Measurements from ENCODE around the gene SLC40A1. TPM values are rescaled to one million over a fixed set of nuclear protein-coding genes. Genes with fewer than 3 reads are reported as not detected.

Gene SLC40A1
- total RNA-seq, 1 donor from 2014 or later, result 3.1 TPM

DNA sequence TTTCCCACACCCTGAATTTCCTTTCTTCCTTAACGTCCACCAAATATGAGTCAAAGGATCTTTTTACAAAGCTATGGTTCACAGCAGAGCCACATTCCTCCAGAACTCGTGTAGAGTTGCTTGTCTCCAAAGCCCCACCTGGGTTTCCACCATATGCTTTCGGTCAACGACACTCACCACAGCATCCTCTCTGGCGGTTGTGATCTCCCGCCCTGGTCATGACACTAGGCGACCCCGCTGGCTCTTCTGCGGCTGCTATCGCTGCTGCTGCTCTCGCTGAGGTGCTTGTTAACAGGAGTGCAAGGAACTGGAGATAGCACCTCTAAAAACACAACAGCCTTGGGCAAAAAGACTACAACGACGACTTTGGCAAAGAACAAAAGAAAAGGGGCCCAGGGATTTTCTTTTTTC lies 340 bp downstream of the SLC40A1 start:
- no peak for TF ChIP-seq EZH2 (IDR thresholded peaks at IDR 0.05; ENCODE audit: insufficient read depth, low read length)
- TF ChIP-seq, protein P1, sequence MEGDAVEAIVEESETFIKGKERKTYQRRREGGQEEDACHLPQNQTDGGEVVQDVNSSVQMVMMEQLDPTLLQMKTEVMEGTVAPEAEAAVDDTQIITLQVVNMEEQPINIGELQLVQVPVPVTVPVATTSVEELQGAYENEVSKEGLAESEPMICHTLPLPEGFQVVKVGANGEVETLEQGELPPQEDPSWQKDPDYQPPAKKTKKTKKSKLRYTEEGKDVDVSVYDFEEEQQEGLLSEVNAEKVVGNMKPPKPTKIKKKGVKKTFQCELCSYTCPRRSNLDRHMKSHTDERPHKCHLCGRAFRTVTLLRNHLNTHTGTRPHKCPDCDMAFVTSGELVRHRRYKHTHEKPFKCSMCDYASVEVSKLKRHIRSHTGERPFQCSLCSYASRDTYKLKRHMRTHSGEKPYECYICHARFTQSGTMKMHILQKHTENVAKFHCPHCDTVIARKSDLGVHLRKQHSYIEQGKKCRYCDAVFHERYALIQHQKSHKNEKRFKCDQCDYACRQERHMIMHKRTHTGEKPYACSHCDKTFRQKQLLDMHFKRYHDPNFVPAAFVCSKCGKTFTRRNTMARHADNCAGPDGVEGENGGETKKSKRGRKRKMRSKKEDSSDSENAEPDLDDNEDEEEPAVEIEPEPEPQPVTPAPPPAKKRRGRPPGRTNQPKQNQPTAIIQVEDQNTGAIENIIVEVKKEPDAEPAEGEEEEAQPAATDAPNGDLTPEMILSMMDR (IDR thresholded peaks at IDR 0.05; ENCODE audit: insufficient read depth, low read depth, low read length), result no peak
- peak; percentile 9 for DNase-seq (ENCODE audit: low read depth)
- peak overlapping the region; percentile 81 for H3K4me3 Mint-ChIP-seq (ENCODE audit: unreplicated experiment)
- peak overlapping the region; percentile 98 for H3K4me2 ChIP-seq (ENCODE audit: low read length)
- H4K20me1 ChIP-seq (ENCODE audit: insufficient read depth, low read length), result no peaks in the 10 kb centered on the region
- H3K27ac Mint-ChIP-seq (ENCODE audit: unreplicated experiment), result no peak overlapping the region
- no peak overlapping the region for H3K27ac ChIP-seq (ENCODE audit: low read depth, low read length)
- peak overlapping the region; percentile 67 for H3K9ac ChIP-seq (ENCODE audit: low read length)
- peaks cover 10% of the 10 kb centered on the region for H3K27me3 ChIP-seq (ENCODE audit: insufficient read depth, low read length)
- no peaks in the 10 kb centered on the region for H3K9me3 Mint-ChIP-seq (ENCODE audit: unreplicated experiment)
- H3K4me3 ChIP-seq (ENCODE audit: insufficient read depth, low read depth, low read length), result peak overlapping the region; percentile 74
- peak overlapping the region; percentile 88 for H2AFZ ChIP-seq (ENCODE audit: low read depth, low read length)
- no peaks in the 10 kb centered on the region for H3K36me3 Mint-ChIP-seq (ENCODE audit: low read depth, unreplicated experiment)
- no peaks in the 10 kb centered on the region for H3K9me3 ChIP-seq (ENCODE audit: insufficient read depth, low read depth, low read length)
- no peaks in the 10 kb centered on the region for H3K79me2 ChIP-seq (ENCODE audit: insufficient read depth, low read length)
- H3K27me3 Mint-ChIP-seq (ENCODE audit: low read depth, unreplicated experiment), result peaks cover 61% of the 10 kb centered on the region
- H3K36me3 ChIP-seq (ENCODE audit: insufficient read depth, low read length), result no peaks in the 10 kb centered on the region
- FAIRE-seq, result no peak
- peaks cover 1% of the 10 kb centered on the region for H3K4me1 Mint-ChIP-seq (ENCODE audit: low read depth, unreplicated experiment)
- H3K4me1 ChIP-seq (ENCODE audit: insufficient read depth, low read length), result peaks cover 6% of the 10 kb centered on the region

- H3K4me3 ChIP-seq (ENCODE audit: insufficient read depth, low read depth, low read length), result peak overlapping the region; percentile 74
- Mint-ChIP-seq H3K9me3 (ENCODE audit: unreplicated experiment) (no peaks in the 10 kb centered on the region), H3K27ac (ENCODE audit: unreplicated experiment) (no peak overlapping the region), H3K4me3 (ENCODE audit: unreplicated experiment) (peak overlapping the region; percentile 81), H3K36me3 (ENCODE audit: low read depth, unreplicated experiment) (no peaks in the 10 kb centered on the region), H3K27me3 (ENCODE audit: low read depth, unreplicated experiment) (peaks cover 61% of the 10 kb centered on the region), H3K4me1 (ENCODE audit: low read depth, unreplicated experiment) (peaks cover 1% of the 10 kb centered on the region)
- H3K79me2 ChIP-seq (ENCODE audit: insufficient read depth, low read length), result no peaks in the 10 kb centered on the region
- no peak overlapping the region for H3K9ac ChIP-seq (ENCODE audit: low read length)
- no peaks in the 10 kb centered on the region for H3K36me3 ChIP-seq (ENCODE audit: insufficient read depth, low read length)
- FAIRE-seq, result no peak
- TF ChIP-seq, protein P1 (IDR thresholded peaks at IDR 0.05; ENCODE audit: insufficient read depth, low read depth, low read length), result no peak
- TF ChIP-seq EZH2 (IDR thresholded peaks at IDR 0.05; ENCODE audit: insufficient read depth, low read length), result no peak
- H3K27me3 ChIP-seq (ENCODE audit: insufficient read depth, low read length), result peaks cover 10% of the 10 kb centered on the region
- no peaks in the 10 kb centered on the region for H4K20me1 ChIP-seq (ENCODE audit: insufficient read depth, low read length)
- no peak overlapping the region for H3K27ac ChIP-seq (ENCODE audit: low read depth, low read length)
- no peak for DNase-seq (ENCODE audit: low read depth)
- H2AFZ ChIP-seq (ENCODE audit: low read depth, low read length), result peak overlapping the region; percentile 88
- peak overlapping the region; percentile 98 for H3K4me2 ChIP-seq (ENCODE audit: low read length)
- peaks cover 6% of the 10 kb centered on the region for H3K4me1 ChIP-seq (ENCODE audit: insufficient read depth, low read length)
- no peaks in the 10 kb centered on the region for H3K9me3 ChIP-seq (ENCODE audit: insufficient read depth, low read depth, low read length)
Measured at GRCh38 chr2:189579585-189580186, 900 bp downstream of the SLC40A1 start.

DNA sequence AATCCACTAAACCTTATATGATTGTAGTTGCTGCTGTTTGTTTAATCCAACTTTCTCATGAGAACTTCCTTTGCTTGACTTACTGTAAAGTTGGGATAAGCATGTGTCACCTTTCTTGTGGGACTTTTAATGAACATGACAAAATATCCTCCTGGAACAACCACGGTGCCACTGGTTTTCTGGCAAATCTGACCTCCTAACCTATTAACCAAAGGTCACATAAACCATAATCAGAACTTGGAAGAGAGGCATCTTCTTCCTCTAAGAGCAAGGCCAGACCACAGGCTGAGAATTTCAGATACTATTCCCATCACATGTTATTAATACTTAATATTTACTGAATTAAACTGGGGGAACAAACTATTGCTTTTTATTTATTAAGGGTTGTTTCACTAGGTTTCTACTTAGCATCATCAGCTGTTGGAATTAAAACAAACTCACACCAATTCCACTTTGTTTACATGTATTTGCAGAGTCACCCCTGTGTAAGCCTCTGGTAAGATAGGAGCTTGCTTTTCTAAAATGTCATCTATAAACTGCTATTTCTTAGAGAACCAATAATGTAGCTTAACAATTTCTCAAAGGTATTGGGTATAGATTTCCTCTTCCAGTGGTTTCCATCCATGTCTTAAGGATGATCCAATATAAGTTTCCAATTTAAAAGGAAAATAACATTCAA lies 2.2 kb downstream of the SLC40A1 start:
- H3K4me3 Mint-ChIP-seq (ENCODE audit: unreplicated experiment), result no peak overlapping the region
- Histone ChIP-seq H4K20me1 (ENCODE audit: insufficient read depth, low read length) (no peaks in the 10 kb centered on the region), H2AFZ (ENCODE audit: low read depth, low read length) (no peak overlapping the region), H3K27ac (ENCODE audit: low read depth, low read length) (no peak overlapping the region), H3K9me3 (ENCODE audit: insufficient read depth, low read depth, low read length) (no peaks in the 10 kb centered on the region), H3K79me2 (ENCODE audit: insufficient read depth, low read length) (no peaks in the 10 kb centered on the region), H3K4me2 (ENCODE audit: low read length) (no peak overlapping the region), H3K9ac (ENCODE audit: low read length) (no peak overlapping the region), H3K4me3 (ENCODE audit: insufficient read depth, low read depth, low read length) (no peak overlapping the region), H3K27me3 (ENCODE audit: insufficient read depth, low read length) (peaks cover 10% of the 10 kb centered on the region), H3K4me1 (ENCODE audit: insufficient read depth, low read length) (peaks cover 6% of the 10 kb centered on the region), H3K36me3 (ENCODE audit: insufficient read depth, low read length) (no peaks in the 10 kb centered on the region)
- peaks cover 53% of the 10 kb centered on the region for H3K27me3 Mint-ChIP-seq (ENCODE audit: low read depth, unreplicated experiment)
- DNase-seq (ENCODE audit: low read depth), result no peak
- H3K4me1 Mint-ChIP-seq (ENCODE audit: low read depth, unreplicated experiment), result peaks cover 1% of the 10 kb centered on the region
- H3K27ac Mint-ChIP-seq (ENCODE audit: unreplicated experiment), result no peak overlapping the region
- no peaks in the 10 kb centered on the region for H3K9me3 Mint-ChIP-seq (ENCODE audit: unreplicated experiment)
- H3K36me3 Mint-ChIP-seq (ENCODE audit: low read depth, unreplicated experiment), result no peaks in the 10 kb centered on the region
- TF ChIP-seq EZH2 (IDR thresholded peaks at IDR 0.05; ENCODE audit: insufficient read depth, low read length), result no peak
- TF ChIP-seq, protein P1 (IDR thresholded peaks at IDR 0.05; ENCODE audit: insufficient read depth, low read depth, low read length), result no peak
- FAIRE-seq, result no peak

Measured in astrocyte (in vitro differentiated cells and primary cell).